HG02678 (cell line): Measurements from ENCODE around the gene ECHS1.
"Not testable (repeated sequence)": the region's sequence is repeated elsewhere in the genome, so short reads cannot be mapped to it uniquely, and the experiment has no call there.

Experiments
- ATAC-seq: cut with Tn5 transposase; IDR thresholded peaks from one replicate; pipeline ENCODE4 v1.9.1; 2021; ENCODE audit warnings: mild to moderate bottlenecking, moderate library complexity; ENCODE audit not compliant: unreplicated experiment

Gene ECHS1

DNA sequence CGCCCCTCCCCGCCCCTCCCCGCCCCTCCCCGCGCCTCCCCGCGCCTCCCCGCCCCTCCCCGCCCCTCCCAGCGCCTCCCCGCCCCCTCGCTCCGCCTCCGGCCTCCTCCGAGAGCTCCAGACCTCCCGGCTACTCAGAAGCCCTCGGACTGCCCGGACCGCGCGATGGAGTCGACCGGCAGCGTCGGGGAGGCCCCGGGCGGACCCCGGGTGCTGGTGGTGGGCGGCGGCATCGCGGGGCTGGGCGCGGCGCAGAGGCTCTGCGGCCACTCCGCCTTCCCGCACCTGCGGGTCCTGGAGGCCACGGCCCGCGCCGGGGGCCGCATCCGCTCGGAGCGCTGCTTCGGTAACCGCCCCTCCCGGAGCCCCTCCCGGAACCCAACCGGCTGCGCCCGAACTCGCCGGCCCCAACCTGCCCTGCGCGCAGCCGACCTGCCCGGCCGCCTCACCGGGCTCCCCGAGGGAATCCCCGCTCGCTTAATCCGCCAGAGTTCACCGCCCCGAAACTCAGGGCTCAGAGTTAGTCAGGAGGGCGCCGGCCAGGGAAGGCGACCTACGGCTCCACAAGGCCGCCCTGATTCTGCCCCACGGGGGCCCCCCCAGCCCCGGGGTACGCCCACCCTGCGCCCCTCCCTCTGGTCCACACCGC, 6.1 kb upstream of the ECHS1 start, which contains the start of gene PAOX:
Gene PAOX, plus strand, starts transcription at position 111 of the 649 bp plus-strand sequence. Its CDS starts 55 bp downstream, at position 166.
- ATAC-seq, result peak; percentile 61

DNA sequence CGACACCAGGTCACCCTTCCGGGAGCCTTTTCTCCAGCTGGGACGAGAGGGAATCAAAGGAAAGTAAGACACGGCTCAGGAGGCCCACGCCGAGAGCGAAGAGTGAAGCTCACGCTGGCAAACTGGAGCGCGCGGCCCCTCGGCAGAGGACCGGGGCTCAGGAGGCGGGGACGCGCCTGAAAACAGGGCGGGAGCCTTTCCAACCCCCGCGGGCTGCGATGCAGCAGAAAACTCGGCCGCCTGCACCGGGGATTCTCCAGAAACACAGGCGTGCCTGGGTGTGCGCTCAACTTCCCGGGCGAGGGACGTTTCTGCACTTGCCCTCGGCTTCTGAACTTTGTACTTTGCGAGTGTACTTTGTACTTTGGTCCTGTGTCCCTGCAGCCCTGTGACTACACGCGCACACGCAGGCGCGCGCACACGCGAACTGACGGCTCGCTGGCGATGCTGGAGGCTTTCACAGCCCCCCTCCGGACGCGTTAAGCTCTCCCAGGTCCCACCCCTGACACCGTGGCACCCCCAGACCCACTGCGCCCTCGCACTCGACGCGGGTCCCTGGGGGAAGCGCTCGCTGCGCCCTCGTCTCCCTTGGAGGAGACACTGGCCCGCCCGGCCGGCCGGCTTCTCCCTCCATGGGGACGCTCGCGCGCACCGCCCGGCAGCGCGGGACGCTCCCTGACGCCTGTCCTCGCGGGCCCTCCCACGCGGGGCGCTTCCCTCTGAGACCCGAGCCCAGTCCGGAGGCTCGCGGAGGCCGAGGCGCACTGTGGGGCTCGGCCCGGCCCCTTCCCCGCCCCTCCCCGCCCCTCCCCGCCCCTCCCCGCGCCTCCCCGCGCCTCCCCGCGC, 5.3 kb upstream of the ECHS1 start:
- peak; percentile 46 for ATAC-seq

DNA sequence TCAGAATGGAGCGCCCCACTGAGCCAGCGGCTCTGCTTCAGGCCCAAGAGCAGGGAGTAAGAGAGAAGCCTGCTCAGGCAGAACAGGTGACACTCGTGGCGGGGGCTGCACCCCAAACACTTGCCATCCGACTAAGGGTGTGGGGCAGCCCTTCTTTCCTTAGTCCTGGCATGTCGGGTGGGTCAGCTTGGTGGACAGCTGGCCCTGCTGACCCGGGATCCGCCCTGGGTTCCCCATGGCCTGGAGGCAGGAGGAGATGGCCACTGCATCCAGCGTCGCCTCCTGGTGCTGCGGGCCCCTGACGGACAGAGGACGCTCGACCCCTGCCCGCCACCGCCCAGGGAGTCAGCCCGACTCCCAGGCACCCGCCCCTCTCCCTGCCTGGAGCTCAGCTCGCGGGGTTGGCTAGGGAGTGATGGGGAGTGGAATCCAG, 4.7 kb upstream of the ECHS1 start:
- ATAC-seq, result no peak

DNA sequence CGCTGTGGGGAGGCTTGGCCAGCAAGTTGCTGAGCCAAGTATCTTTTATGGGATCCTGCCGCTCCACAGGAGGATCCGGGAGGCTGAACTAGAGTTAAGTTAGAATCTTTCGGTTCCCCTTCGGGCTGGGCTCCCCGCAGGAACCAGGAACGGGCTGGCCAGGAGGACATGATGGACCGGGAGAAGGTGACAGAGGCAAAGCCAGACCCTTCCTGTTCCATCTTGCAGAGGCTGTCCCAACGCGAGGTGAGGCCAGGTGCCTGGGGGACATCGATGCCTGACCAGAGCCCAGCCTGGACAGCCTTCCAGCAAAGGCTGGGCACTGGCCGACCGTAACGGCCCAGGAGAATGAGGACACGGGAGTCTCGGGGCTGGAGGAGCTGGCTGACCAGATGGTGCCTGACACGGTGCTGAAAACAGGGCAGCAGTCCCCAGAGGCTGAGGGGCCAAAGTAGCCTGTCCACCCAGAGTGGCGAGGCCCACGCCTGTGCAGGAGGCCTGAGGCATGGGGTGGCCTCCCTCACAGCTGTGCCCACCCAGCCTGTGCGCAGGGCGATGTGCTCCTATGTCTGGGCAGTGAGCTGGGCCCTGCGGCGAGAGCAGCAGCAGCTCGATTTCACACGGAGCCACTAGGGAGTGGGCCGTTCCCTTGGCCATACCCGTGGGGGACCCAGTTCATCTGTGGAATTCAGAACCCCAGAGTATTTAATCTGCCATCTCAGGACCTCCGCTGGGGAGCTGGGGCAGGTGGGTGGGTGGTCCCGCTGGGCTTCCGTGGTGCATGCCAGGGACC, 4.1 kb upstream of the ECHS1 start:
- no peak for ATAC-seq

DNA sequence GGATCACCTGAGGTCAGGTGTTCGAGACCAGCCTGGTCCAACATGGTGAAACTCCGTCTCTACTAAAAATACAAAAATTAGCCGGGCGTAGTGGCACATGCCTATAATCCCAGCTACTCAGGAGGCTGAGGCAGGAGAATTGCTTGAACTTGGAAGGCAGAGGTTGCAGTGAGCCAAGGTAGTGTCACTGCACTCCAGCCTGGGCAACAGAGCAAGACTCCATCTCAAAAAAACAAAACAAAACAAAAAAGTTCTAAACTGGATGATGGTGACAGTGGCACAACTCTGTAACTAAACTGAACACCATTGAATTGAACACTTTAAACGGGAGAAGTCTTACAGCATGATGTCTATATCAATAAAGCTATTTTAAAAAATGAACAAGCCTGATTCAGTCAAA, 3.0 kb upstream of the ECHS1 start:
- ATAC-seq, result not testable (repeated sequence)

DNA sequence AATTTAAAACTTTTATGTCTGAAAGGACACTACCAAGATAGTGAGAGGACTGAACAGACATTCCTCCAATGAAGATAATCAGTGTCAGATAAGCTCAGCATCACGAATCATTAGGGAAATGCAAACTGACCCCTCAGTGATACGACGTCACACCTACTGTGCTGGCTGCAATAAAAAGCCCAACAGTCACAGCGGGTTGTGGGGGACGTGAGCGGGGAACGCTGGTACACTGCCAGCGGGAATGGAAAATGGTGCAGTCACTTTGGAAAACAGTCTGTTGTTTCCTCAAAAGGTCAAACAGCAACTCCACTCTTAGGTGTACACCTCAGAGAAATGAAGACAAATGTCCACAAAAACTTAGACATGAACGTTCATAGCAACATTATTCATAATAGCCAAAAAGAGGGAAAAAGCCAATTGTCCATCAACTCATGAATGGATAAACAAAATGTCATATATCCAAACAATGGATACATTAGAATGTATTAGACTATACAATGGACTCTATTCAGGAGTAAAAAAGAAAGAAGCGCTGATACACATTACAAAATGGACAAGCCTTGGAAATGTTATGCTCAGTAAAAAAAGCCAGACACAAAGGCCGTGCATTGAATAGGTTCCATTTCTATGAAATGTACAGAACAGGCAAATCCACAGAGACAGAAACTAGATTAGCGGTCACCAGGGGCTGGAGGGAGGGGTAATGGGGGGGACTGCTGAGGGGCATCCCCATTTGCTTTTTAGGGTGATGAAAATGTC, 2.4 kb upstream of the ECHS1 start:
- no peak for ATAC-seq

DNA sequence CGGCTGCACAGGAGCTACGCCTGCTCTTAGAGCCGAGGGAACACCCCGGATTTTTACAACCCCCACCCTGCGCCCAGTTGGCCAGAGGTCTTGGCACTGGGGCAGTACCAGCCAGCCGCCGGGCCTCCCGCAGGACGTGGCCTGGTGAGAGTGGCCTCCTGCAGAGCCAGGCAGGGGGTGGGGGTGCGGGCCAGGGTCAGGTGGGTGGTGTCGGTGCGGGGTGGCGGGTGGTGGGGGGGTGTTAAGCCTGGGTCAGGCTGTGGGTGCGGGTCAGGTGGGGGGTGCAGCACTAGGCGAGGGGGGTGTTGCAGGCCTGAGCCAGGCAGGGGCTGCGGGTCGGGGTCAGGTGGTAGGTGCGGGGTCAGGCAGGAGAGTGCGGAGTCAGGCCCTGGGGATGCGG, 647 bp downstream of the ECHS1 start:
- ATAC-seq, result no peak

DNA sequence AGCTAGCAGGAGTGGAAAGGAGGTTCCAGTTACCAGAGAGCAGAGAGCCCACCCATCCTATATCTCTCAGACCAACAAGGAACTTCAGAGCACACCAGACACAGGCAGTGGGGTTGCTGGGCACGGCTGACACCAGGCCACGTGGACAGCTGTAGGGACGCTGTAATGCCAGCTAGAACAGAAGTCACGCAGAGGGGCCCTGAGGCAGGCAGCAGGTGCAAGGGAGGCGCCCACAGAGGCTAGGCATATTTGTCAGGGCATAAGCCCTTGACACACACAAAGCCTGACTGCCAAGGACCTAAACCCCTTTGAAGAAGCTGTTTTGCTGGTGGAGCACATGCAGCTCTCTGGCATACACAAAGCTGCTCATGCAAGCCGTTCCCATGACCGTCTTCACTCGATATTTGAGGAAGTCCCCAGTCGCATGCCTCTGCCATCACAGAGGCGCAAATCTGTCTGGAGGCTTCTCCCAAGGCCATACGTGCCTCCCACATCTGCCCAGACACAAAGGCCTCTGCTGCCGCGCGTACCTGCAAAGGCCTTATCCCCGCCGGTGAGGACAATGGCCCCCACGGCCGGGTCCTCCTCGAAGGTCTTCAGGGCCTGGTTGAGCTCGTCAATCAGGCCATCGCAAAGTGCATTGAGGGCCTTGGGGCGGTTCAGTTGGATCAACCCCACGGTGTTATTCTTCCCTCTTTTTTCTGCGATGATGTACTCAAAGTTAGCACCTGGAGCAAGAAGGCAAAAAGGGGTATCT, 2.9 kb downstream of the ECHS1 start:
- ATAC-seq, result no peak

DNA sequence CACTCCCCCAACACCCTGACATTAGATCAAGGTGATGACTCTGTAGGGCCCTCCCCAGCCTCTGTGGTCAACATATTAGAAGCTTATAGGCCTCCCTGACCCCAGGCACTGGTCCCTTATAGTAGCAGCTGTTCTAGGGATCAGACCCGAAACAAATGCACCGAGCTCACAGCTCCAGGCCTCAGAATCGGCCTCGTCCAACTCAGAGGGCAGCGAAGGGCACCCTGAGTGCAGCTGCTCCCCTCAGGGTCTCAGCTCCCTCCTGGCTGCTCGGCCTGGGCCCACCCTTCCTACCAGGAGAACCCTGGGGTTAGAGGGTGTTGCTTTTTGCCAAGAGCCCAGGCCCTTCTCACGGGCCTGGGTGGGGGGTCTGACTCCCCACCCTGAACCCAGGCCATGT, 5.0 kb downstream of the ECHS1 start:
- ATAC-seq, result no peak

DNA sequence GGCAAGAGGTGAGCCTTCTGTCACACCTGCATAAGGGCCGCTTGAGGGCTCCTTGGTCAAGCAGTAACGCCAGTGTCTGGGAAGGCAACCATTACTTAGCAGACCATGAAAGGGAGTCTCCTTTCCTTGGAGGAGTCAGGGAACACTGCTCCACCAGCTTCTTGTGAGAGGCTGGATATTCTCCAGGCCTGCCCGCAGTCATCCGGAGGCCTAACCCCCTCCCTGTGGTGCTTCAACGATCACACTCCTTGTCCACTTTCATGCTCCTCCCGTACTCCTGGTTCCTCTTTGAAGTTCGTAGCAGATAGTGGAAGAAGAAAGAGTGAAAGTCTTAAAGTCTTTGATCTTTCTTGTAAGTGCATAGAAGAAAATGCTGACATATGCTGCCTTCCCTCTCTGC, 5.7 kb downstream of the ECHS1 start:
- ATAC-seq, result not testable (repeated sequence)

DNA sequence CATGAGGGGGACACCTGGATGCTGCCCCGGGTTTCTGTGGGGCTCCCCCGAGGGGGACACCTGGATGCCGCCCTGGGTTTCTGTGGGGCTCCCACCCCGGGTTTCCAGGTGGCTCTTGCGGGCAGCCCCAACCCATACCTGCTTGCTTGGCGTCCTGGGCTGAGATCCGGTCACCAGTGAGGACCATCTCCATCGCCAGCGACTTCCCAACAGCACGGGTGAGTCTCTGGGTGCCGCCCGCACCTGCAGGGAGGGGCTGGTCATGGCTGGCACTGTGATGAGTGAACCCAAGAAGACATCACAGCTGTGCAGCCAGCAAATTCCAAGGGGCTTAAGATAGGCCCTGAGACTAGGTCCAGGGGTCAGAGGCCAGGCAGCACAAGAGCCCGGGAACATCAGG, 6.4 kb downstream of the ECHS1 start:
- ATAC-seq, result no peak

DNA sequence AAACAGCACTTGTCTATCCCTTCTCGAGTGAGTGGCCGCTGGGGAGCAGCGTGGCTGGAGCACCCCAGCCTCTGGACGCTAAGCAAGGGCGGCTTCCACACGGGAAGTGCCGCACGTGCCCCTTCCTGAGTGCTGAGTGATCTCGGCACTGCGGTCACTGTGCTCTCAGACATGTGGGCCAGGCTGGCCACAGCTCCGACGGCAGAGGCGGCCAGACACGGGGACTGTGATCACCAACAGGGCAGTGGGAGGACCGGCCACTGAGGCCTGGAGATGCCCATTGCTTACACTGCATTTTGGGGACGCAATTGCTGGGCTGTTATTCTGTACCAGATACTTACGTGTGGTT, 7.0 kb downstream of the ECHS1 start:
- no peak for ATAC-seq

DNA sequence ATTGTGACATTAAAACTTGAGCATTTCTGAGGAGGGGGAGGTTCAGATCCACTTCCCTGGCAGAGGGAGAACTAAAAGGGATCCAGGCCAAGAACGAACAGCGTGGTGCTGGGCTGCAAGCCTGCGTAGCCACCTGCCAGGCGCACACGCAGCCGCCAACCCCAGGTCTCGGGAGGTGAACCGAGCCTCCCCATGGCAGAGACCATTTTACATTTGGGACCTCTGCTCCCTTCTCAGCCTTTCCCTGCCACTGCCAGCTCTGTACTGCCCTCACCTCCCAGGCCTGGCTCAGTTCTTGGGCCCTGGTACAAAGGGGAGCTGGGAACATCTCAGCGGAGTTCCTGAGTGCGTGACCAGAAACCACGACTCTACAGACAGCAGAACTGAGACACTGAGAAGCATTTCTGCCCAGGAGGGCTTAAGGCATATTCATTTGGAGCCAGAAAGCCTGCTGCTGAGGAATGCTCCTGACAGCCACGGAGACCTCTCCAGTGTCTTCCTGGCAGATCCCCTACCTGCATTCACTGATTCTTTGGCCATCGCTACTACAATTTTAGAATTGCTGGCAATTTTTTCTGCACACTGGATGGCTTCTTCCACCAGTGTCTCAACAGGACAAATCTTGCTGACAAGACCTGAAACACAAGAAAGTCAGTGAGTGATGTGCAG, 7.6 kb downstream of the ECHS1 start:
- ATAC-seq, result no peak

DNA sequence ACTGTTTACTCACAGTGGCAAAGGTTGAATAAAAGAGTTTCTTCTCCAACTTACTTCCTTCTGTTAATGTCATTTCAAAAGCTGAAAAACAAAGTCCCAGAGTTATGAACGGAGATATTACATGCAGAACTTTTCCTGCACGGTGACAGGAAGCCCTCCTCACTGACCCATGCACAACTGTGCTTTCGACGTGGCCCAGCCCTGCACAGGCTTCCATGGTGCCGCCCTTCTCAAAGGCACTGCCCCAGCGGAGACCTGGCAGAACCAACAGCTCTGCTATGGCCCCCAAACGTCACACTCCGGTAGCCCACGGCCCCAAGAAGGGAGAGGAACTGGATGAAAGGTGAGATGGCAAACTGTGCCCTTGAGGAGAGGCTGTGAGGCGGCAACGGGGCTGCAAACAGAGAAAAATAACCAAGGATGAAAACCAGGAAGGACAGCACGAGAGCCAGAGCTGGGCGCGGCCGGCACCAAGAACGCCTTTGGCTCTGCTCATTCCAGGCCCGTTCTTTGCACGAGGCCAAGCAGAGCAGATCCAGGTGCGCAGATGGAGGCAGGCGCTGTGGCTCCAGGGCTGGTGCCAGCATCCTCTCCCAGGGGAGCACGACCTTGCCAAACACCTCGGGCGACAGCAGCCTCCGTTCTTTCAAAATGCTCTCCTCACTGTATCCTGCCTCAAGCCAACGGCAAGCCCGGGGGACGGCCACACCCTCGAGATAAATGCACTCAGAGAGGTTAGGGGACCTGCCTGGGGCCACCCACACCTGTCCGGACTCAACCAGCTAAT, 8.3 kb downstream of the ECHS1 start:
- ATAC-seq, result no peak

DNA sequence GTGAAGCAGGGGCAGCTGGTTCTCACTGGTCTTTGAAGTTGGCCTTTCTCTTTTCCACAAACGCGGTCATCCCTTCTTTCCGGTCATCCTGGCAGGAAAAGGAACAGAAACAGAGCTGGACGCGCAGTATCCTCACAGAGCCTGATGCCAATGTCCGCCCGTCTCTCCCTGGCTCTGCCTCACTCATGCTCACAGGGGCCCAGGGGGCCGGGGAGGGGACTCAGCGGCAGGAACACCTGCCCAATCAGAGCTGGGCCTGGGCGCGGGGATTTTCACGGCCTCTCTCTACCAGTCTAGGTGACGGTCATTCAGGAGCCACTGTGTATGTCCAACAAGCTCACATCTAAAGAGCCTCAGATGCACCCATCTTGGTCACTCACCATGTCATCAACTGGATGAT, 10.3 kb downstream of the ECHS1 start:
- no peak for ATAC-seq

DNA sequence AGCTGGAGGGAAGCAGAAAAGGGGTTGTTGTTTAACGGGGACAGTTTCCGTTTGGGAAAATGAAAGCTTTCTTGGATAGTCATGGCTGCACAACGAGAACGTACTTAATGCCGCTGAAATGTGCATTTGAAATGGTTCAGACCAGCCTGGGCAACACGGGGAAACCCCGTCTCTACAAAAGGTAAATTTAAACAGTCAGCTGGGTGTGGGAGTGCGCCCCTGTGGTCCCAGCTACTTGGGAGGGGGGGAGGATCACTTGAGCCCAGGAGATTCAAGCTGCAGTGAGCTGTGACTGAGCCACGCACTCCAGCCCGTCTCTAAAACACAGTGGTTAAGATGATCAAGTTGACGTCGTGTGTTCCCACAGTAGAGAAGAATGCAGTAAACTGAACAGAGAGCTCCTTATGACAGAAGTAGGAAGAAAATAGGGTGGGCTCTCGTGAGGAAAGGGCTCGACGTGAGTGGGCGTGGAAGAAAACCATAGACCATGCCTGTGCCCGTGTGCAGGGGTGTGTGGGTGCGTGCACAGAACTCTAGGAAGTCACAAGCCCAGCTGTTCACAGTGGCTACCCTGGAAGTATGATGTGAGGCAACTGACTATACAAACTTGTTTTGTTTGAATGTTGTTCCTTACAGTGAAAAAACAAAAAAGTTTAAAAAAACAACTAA, 11.2 kb downstream of the ECHS1 start:
- no peak for ATAC-seq

DNA sequence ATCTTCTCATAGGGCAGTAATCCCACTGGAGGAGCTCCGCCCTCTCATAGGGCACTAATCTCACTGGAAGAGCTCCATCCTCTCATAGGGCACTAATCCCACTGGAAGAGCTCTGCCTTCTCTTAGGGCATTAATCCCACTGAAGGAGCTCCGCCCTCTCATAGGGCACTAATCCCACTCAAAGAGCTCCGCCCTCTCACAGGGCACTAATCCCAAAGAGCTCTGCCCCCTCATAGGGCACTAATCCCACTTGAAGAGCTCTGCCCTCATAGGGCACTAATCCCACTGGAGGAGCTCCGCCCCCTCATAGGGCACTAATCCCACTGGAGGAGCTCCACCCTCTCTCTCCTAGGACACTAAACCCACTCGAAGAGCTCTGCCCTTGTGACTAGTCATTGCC, 11.9 kb downstream of the ECHS1 start:
- ATAC-seq, result no peak

DNA sequence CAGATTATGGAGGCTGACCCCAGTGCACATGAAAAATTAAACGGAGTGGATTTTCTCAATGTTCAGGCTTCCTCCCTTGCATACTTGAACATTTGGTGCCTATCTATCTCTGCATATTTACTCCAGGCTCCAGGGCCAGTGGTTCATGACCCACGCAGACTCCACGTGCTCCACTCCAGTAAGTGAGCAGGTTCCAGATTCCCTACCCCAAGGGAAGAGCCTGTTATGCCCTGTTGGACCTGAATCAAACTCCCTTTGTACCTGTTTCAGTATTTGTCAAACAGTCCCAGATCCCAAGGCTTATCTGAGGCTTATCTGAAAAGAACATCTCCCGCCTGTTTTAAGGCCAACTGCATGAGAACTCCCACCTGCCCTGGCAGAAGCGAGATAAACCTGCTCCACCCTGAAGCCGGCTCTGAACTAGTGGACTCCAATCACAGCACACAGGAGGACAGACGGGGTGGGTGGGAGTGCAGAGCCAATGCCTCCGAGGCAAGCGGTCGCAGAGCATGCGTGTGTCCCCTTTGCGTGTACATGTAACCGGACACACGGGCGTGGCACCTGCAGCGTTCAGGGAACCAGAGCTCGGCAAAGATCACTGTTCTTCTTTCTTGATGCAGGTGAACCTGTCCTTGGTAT, 13.1 kb downstream of the ECHS1 start:
- no peak for ATAC-seq
